Measurements from ENCODE around the gene AGXT. TPM values are rescaled to one million over a fixed set of nuclear protein-coding genes. Genes with fewer than 3 reads are reported as not detected.

The AGXT gene
- total and polyA plus RNA-seq, 2 of the 8 experiments (the other 6 are each of a cell fraction or from before 2014, with no cell fraction given) = 0.03 TPM; not detected in 1

GRCh38 chr2:240836781-240837467 is 31.7 kb upstream of the AGXT start:
- H3K9me3 ChIP-seq (ENCODE audit: insufficient read depth in 2 of 2, low read depth in 1 of 2, low read length in 1 of 2) = no peaks in the 10 kb centered on the region
- H3K79me1 ChIP-seq (ENCODE audit: low read depth, low read length) = no peaks in the 10 kb centered on the region
- H3K18ac ChIP-seq (ENCODE audit: extremely low read depth, low read length) = no peak overlapping the region
- no peak for FAIRE-seq
- no peak overlapping the region for H2BK20ac ChIP-seq (ENCODE audit: low read length)
- H3K4ac ChIP-seq (replicated peaks; ENCODE audit: insufficient read length, low read depth, low read length) = no peak overlapping the region
- TF ChIP-seq SP1 (IDR thresholded peaks at IDR 0.05; ENCODE audit: low read depth, low read length) = no peak
- peaks cover 0 to 5% of the 10 kb centered on the region in 2 experiments for H4K20me1 ChIP-seq (replicated peaks in 1 of 2; ENCODE audit: control insufficient read depth in 1 of 2, insufficient read depth in 2 of 2, low read length in 2 of 2)
- H2AFZ ChIP-seq (ENCODE audit: low read length) = no peak overlapping the region
- no peak overlapping the region for H2AK5ac ChIP-seq (ENCODE audit: low read depth, low read length)
- peaks cover 1% of the 10 kb centered on the region; the same call in 1 of the 2 replicates for H3K23me2 ChIP-seq (ENCODE audit: low read depth, low read length)
- ChIA-PET CTCF (ENCODE audit: partially characterized antibody) (no interaction called here), POLR2A (ENCODE audit: partially characterized antibody) (interaction anchor here (1.3 kb wide), 1 partner anchor 15 kb away, joined by 4 read pairs; no protein-coding TSS in a partner anchor)
- H3K23ac ChIP-seq (ENCODE audit: insufficient read length) = no peak overlapping the region
- 92% methylated on average over 17 of the region's 17 CpGs; no CpG with 5 or more reads in 1 of the 2 experiments for WGBS, 2 experiments (ENCODE audit: extremely low coverage in 1 of 2, insufficient coverage in 1 of 2, insufficient read length in 1 of 2, insufficient replicate concordance in 2 of 2, low coverage in 1 of 2, low lambda C conversion rate in 2 of 2, missing lambda C conversion rate in 1 of 2)
- no peak overlapping the region for H2BK120ac ChIP-seq (replicated peaks; ENCODE audit: low read depth, low read length)
- H3K4me3 ChIP-seq (ENCODE audit: extremely low read depth in 1 of 4, insufficient read depth in 2 of 4, low read depth in 3 of 4, low read length in 4 of 4) = no peak overlapping the region
- no peak overlapping the region for H3K14ac ChIP-seq (ENCODE audit: insufficient read length)
- H4K91ac ChIP-seq (replicated peaks; ENCODE audit: insufficient read length, low read length) = no peak overlapping the region
- H3K9ac ChIP-seq (replicated peaks in 1 of 4; ENCODE audit: extremely low read depth in 1 of 4, low read depth in 3 of 4, low read length in 3 of 4) = no peak overlapping the region
- H3K36me3 ChIP-seq (ENCODE audit: control insufficient read depth in 2 of 4, insufficient read depth in 4 of 4, low read length in 3 of 4) = no peaks in the 10 kb centered on the region
- peaks cover 0 to 5% (median 1%) of the 10 kb centered on the region in 4 experiments; a peak in 1 of 7 replicates for H3K27me3 ChIP-seq (replicated peaks in 1 of 4; ENCODE audit: control insufficient read depth in 3 of 4, extremely low read depth in 1 of 4, insufficient read depth in 3 of 4, low read length in 3 of 4)
- no peak overlapping the region for H3K4me2 ChIP-seq (ENCODE audit: insufficient read depth in 1 of 2, low read depth in 2 of 2, low read length in 2 of 2)
- H3K79me2 ChIP-seq (ENCODE audit: control insufficient read depth in 1 of 2, insufficient read depth in 2 of 2, low read length in 2 of 2) = no peaks in the 10 kb centered on the region
- no peak overlapping the region for H2BK12ac ChIP-seq (ENCODE audit: low read depth, low read length)
- no peak overlapping the region for H4K5ac ChIP-seq (ENCODE audit: insufficient read length, low read depth, low read length)
- no peak overlapping the region for H3K27ac ChIP-seq (ENCODE audit: low read depth, low read length)
- no peak overlapping the region for H2BK5ac ChIP-seq (ENCODE audit: low read depth, low read length)
- no peak for DNase-seq (ENCODE audit: low read depth in 1 of 2, low spot score in 2 of 2)
- peaks cover 0 to 2% (median 0%) of the 10 kb centered on the region in 4 experiments; a peak in 1 of 7 replicates for H3K4me1 ChIP-seq (replicated peaks in 1 of 4; ENCODE audit: control insufficient read depth in 3 of 4, insufficient read depth in 4 of 4, low read length in 3 of 4)
- no peak overlapping the region for H2BK15ac ChIP-seq (ENCODE audit: low read length)
- H3K56ac ChIP-seq (replicated peaks; ENCODE audit: insufficient read length, low read depth, low read length) = no peak overlapping the region
- H4K8ac ChIP-seq (ENCODE audit: extremely low read depth, insufficient read depth, low read length) = no peak overlapping the region; the same call in 1 of the 2 replicates

All from H1 (cell line).